H1 (cell line): ENCODE measurements around the gene LYPD4.

Experiments used
- CBX8 ChIP-seq: fragments of 300-800, 300-1000 bp; sonication (generic); IDR thresholded peaks from 2 replicates; pipeline ENCODE4 v1.7.1; 2016; ENCODE audit warnings: low read depth, low read length, borderline replicate concordance
- CHD2 ChIP-seq: IDR thresholded peaks from 2 replicates; pipeline ENCODE4 v1.6.1; 2012; ENCODE audit warnings: low read length, improper control_type of control experiment
- EP300 ChIP-seq, 2 experiments: IDR thresholded peaks; 1 replicate in 1 of 2; 2 replicates in 1 of 2; pipeline ENCODE4 v1.6.1; 2011 to 2012; ENCODE audit warnings: low read depth in 2 of 2, low read length in 2 of 2, mild to moderate bottlenecking in 2 of 2, borderline replicate concordance in 1 of 2, inconsistent platforms in 1 of 2, moderate library complexity in 1 of 2
- HDAC6 ChIP-seq: IDR thresholded peaks from one replicate; pipeline ENCODE4 v1.7.1; 2012; ENCODE audit warnings: low read depth, mild to moderate bottlenecking, inconsistent platforms, low read length, moderate library complexity
- POLR2A ChIP-seq, 2 experiments: IDR thresholded peaks; 1 replicate in 1 of 2; 2 replicates in 1 of 2; pipeline ENCODE4 v1.6.1; 2011; ENCODE audit warnings: low read depth in 2 of 2, low read length in 2 of 2, mild to moderate bottlenecking in 2 of 2; ENCODE audit errors: control extremely low read depth in 1 of 2
- RAD21 ChIP-seq, 2 experiments: IDR thresholded peaks in 1 of 2; conservative IDR thresholded peaks in 1 of 2; 2 replicates each; pipeline ENCODE4 v1.6.1; 2011; ENCODE audit warnings: low read depth in 2 of 2, low read length in 2 of 2, improper control_type of control experiment in 1 of 2, inconsistent platforms in 1 of 2, mild to moderate bottlenecking in 1 of 2, moderate library complexity in 1 of 2
- RBBP5 ChIP-seq: IDR thresholded peaks from 2 replicates; pipeline ENCODE4 v1.7.1; 2012; ENCODE audit warnings: low read depth, mild to moderate bottlenecking, inconsistent platforms, low read length, moderate library complexity, borderline replicate concordance
- SAP30 ChIP-seq: fragments of 300-600 bp; sonication (generic); IDR thresholded peaks from 2 replicates; pipeline ENCODE4 v1.7.1; 2012; ENCODE audit warnings: low read length, moderate library complexity, mild to moderate bottlenecking, inconsistent platforms; ENCODE audit not compliant: insufficient read depth, insufficient replicate concordance
- SIX5 ChIP-seq: IDR thresholded peaks from 2 replicates; pipeline ENCODE4 v1.6.1; 2011; ENCODE audit warnings: mild to moderate bottlenecking, low read depth, low read length
- ZNF274 ChIP-seq: IDR thresholded peaks from 2 replicates; pipeline ENCODE4 v1.7.0; 2012; ENCODE audit warnings: low read length, borderline replicate concordance; ENCODE audit errors: extremely low read depth

DNA sequence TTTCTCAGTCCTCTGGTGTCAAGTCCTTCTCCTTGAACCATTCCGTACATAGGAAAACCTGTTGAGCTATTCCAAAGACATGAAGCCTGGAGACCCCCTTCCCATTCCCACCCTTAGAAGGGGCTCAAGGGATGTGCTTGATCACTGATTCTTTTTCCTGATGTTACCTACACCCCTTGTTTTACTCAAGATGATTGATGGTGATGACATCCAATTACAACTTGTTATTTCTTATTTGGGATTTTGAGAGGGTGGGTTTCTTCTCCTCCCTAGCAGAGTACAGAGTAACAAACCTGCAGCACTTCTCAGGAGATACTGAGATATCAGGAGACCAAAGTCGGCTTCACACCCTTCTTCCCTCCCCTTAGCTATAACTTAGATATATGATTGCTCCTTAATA lies 8.9 kb upstream of the LYPD4 start:
- no peak for TF ChIP-seq EP300 (IDR thresholded peaks at IDR 0.05; ENCODE audit: borderline replicate concordance in 1 of 2, low read depth in 2 of 2, low read length in 2 of 2)
- no peak for TF ChIP-seq CHD2
- no peak for TF ChIP-seq CBX8
- TF ChIP-seq ZNF274: no peak
- TF ChIP-seq HDAC6: no peak
- TF ChIP-seq RBBP5: no peak
- TF ChIP-seq SIX5: no peak
- TF ChIP-seq RAD21 (IDR thresholded peaks at IDR 0.05 in 1 of 2, conservative IDR thresholded peaks at IDR 0.05 in 1 of 2; ENCODE audit: low read depth in 2 of 2, low read length in 2 of 2): no peak
- TF ChIP-seq POLR2A (IDR thresholded peaks at IDR 0.05; ENCODE audit: control extremely low read depth in 1 of 2, low read depth in 2 of 2, low read length in 2 of 2): no peak
- TF ChIP-seq SAP30: no peak
